Lower lobe of right lung (tissue), 2 donors: Measurements from ENCODE around the gene ICA1. TPM values are rescaled to one million over a fixed set of nuclear protein-coding genes. Genes with fewer than 3 reads are reported as not detected.

Experiments used
- ATAC-seq, 2 donors: fragments of 200-7000 bp; cut with Tn5 transposase; one replicate each; pipeline ENCODE4 v1.9.1; 2020 to 2022; ENCODE audit warnings: mild to moderate bottlenecking in 2 of 2, moderate library complexity in 2 of 2
- DNase-seq: peaks from one replicate; pipeline ENCODE4 v3.0.0-alpha.2; 2020
- H3K27ac ChIP-seq: fragments of 200-600 bp; one replicate; pipeline ENCODE4 v1.8.0; 2022
- H3K27me3 ChIP-seq: fragments of 200-600 bp; one replicate; pipeline ENCODE4 v1.8.0; 2022; ENCODE audit warnings: low read depth
- H3K36me3 ChIP-seq: fragments of 200-600 bp; one replicate; pipeline ENCODE4 v1.8.0; 2022; ENCODE audit warnings: mild to moderate bottlenecking
- H3K4me1 ChIP-seq: fragments of 200-600 bp; one replicate; pipeline ENCODE4 v1.8.0; 2022
- H3K4me3 ChIP-seq: fragments of 200-600 bp; one replicate; pipeline ENCODE4 v1.8.0; 2022; ENCODE audit warnings: mild to moderate bottlenecking
- H3K9me3 ChIP-seq: fragments of 200-600 bp; one replicate; pipeline ENCODE4 v1.8.0; 2022
- intact Hi-C: fragments of 100-400 bp; cut with DNase I; formaldehyde crosslinking; loops from one replicate; pipeline ENCODE4 v1.11.0; 2022
- total RNA-seq: library from RNA; stranded (reverse); fragmentation: NEBNext Ultra II Directional; extraction: Animal tissue kit (Norgen Biotek cat#: 25700); gene quantifications from one replicate; pipeline ENCODE4 v1.2.1, GENCODE V29; 2021
- TF ChIP-seq, protein P1 (sequence below): fragments of 200-600 bp; IDR thresholded peaks from one replicate; pipeline ENCODE4 v1.8.0; 2022; ENCODE audit warnings: antibody characterized with exemption, mild to moderate bottlenecking
- donor health status: DM: no; HTN: yes; CAD: no; lungs with severe emphysema.

ICA1 gene
- total RNA-seq, 1 donor from 2014 or later, result 19.5 TPM

- Histone ChIP-seq H3K27ac (no peak overlapping the region), H3K9me3 (no peaks in the 10 kb centered on the region), H3K4me1 (peaks cover 6% of the 10 kb centered on the region), H3K27me3 (no peaks in the 10 kb centered on the region), H3K4me3 (no peak overlapping the region), H3K36me3 (no peaks in the 10 kb centered on the region)
- ATAC-seq (no peak), DNase-seq (no peak)
- TF ChIP-seq, protein P1, sequence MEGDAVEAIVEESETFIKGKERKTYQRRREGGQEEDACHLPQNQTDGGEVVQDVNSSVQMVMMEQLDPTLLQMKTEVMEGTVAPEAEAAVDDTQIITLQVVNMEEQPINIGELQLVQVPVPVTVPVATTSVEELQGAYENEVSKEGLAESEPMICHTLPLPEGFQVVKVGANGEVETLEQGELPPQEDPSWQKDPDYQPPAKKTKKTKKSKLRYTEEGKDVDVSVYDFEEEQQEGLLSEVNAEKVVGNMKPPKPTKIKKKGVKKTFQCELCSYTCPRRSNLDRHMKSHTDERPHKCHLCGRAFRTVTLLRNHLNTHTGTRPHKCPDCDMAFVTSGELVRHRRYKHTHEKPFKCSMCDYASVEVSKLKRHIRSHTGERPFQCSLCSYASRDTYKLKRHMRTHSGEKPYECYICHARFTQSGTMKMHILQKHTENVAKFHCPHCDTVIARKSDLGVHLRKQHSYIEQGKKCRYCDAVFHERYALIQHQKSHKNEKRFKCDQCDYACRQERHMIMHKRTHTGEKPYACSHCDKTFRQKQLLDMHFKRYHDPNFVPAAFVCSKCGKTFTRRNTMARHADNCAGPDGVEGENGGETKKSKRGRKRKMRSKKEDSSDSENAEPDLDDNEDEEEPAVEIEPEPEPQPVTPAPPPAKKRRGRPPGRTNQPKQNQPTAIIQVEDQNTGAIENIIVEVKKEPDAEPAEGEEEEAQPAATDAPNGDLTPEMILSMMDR, result no peak
- intact Hi-C loops, result no loop called here
Observed at GRCh38 chr7:8259586-8260222, 2.3 kb downstream of the ICA1 start.

GRCh38 chr7:8258734-8259133 is 3.2 kb downstream of the ICA1 start:
- Histone ChIP-seq H3K4me3 (no peak overlapping the region), H3K4me1 (peaks cover 10% of the 10 kb centered on the region), H3K9me3 (no peaks in the 10 kb centered on the region), H3K27ac (no peak overlapping the region), H3K27me3 (no peaks in the 10 kb centered on the region), H3K36me3 (no peaks in the 10 kb centered on the region)
- intact Hi-C loops, result no loop called here
- DNase-seq, result no peak
- no peak for ATAC-seq
- TF ChIP-seq, protein P1, result no peak

DNA sequence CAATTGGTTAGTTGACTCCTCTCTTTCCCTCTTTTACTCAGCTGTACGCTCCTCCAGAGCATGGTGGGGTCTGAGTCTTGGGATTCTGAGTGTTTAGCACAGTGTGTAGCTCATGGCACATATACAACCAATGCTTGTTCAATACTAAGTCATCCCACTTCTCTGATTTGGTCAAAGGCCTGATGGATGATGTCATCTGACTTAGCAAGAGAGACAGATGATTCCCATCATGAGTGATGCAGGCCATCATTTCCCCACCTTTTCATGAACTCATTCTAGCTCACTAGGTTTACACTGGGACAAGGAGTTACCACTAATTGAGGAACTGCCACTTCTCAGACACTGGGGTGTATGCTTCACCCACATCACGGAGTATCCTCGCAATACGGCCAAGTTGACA is 3.8 kb downstream of the ICA1 start:
- TF ChIP-seq, protein P1, result no peak
- ATAC-seq (no peak), DNase-seq (no peak)
- Histone ChIP-seq H3K27me3 (no peaks in the 10 kb centered on the region), H3K9me3 (no peaks in the 10 kb centered on the region), H3K27ac (no peak overlapping the region), H3K4me3 (no peak overlapping the region), H3K4me1 (peaks cover 10% of the 10 kb centered on the region), H3K36me3 (no peaks in the 10 kb centered on the region)
- intact Hi-C loops, result no loop called here

GRCh38 chr7:8255680-8256655 is 6.0 kb downstream of the ICA1 start:
- DNase-seq (no peak), ATAC-seq (peak in 1 of 2 donors; percentile 60)
- Histone ChIP-seq H3K36me3 (no peaks in the 10 kb centered on the region), H3K9me3 (no peaks in the 10 kb centered on the region), H3K4me3 (no peak overlapping the region), H3K27ac (no peak overlapping the region), H3K4me1 (peaks cover 9% of the 10 kb centered on the region), H3K27me3 (no peaks in the 10 kb centered on the region)
- TF ChIP-seq, protein P1, result no peak
- intact Hi-C loops, result no loop called here

- ATAC-seq, result peak; percentile 16 to 19
- DNase-seq, result no peak
Observed at GRCh38 chr7:8254667-8255066, 7.3 kb downstream of the ICA1 start.

More at GRCh38 chr7:8254667-8255066, 7.3 kb downstream of the ICA1 start:
- Histone ChIP-seq H3K27ac (no peak overlapping the region), H3K4me1 (peaks cover 4% of the 10 kb centered on the region), H3K27me3 (no peaks in the 10 kb centered on the region), H3K9me3 (no peaks in the 10 kb centered on the region), H3K4me3 (no peak overlapping the region), H3K36me3 (no peaks in the 10 kb centered on the region)
- intact Hi-C loops, result no loop called here
- TF ChIP-seq, protein P1, result no peak
